Thyroid gland (tissue), 4 donors: Measurements from ENCODE around the gene ANKRD61. TPM values are rescaled to one million over a fixed set of nuclear protein-coding genes. Genes with fewer than 3 reads are reported as not detected.
"Not testable (repeated sequence)": the region's sequence is repeated elsewhere in the genome, so short reads cannot be mapped to it uniquely, and the experiment has no call there.

Experiments
- DNase-seq, 2 donors: peaks; one replicate each; pipeline ENCODE4 v3.0.0-alpha.2; 2019
- H3K27ac ChIP-seq, 3 donors: fragments of 200-600 bp; sonication (generic); 1 replicate in 2 of 3; 2 replicates in 1 of 3; pipeline ENCODE4 v1.5.1; 2016 to 2019; ENCODE audit warnings: mild to moderate bottlenecking in 1 of 3, moderate library complexity in 1 of 3
- H3K27me3 ChIP-seq: fragments of 200-600 bp; sonication (generic); one replicate; pipeline ENCODE4 v1.5.1; 2019
- H3K36me3 ChIP-seq, 2 donors: fragments of 200-600 bp; sonication (generic); one replicate each; pipeline ENCODE4 v1.5.1; 2016 to 2019
- H3K4me1 ChIP-seq, 2 donors: fragments of 200-600 bp; sonication (generic); one replicate each; pipeline ENCODE4 v1.5.1; 2017 to 2019
- H3K4me3 ChIP-seq, 3 donors: fragments of 200-600 bp; sonication (generic); replicated peaks in 1 of 3; 1 replicate in 2 of 3; 2 replicates in 1 of 3; pipeline ENCODE4 v1.5.1; 2016; ENCODE audit warnings: mild to moderate bottlenecking in 1 of 3
- H3K9me3 ChIP-seq: fragments of 200-600 bp; sonication (generic); one replicate; pipeline ENCODE4 v1.5.1; 2017
- CTCF ChIP-seq, 6 experiments: fragments of 200-600 bp in 3 of 6; fragments of 450-650 bp in 3 of 6; sonication (generic) in 3 of 6; IDR thresholded peaks; one replicate each; pipeline ENCODE4 v1.5.1; 2016 to 2019; ENCODE audit warnings: antibody characterized with exemption in 6 of 6, mild to moderate bottlenecking in 2 of 6, inconsistent platforms in 1 of 6, moderate library complexity in 1 of 6
- POLR2A ChIP-seq, 2 donors: fragments of 450-650 bp; IDR thresholded peaks; one replicate each; pipeline ENCODE4 v1.6.1; 2017; ENCODE audit warnings: antibody characterized with exemption in 2 of 2, mild to moderate bottlenecking in 2 of 2, moderate library complexity in 1 of 2
- WGBS, 2 donors: methylation state at CpG; one replicate each; pipeline ENCODE4 v1.1.5; 2017; 5-methylcytosine and 5-hydroxymethylcytosine counted together
- intact Hi-C: fragments of 100-400 bp; cut with DNase I; formaldehyde crosslinking; loops from one replicate; pipeline ENCODE4 v1.15.1; 2023
- small RNA-seq: library from RNA; depleted of rRNA; stranded (forward); fragments of <200 nt; gene quantifications from one replicate; pipeline ENCODE3, GENCODE V24; 2016
- total RNA-seq, 4 donors: library from RNA; depleted of rRNA; stranded (reverse); fragments of >200 nt; gene quantifications; one replicate each; pipeline ENCODE4 v1.2.3, GENCODE V29; 2016

ANKRD61 gene
- total RNA-seq, 4 donors from 2014 or later, result not detected

- Histone ChIP-seq H3K4me1 (no peaks in the 10 kb centered on the region), H3K36me3 (no peaks in the 10 kb centered on the region), H3K4me3 (no peak overlapping the region), H3K27ac (no peak overlapping the region), H3K9me3 (no peaks in the 10 kb centered on the region), H3K27me3 (no peaks in the 10 kb centered on the region)
- no peak for TF ChIP-seq CTCF (IDR thresholded peaks at IDR 0.05)
- no peak for TF ChIP-seq POLR2A (IDR thresholded peaks at IDR 0.05)
- intact Hi-C loops, result no loop called here
- WGBS, 2 donors, result 69 to 71% methylated on average over 3 of the region's 3 CpGs
- DNase-seq, result no peak
Measured at GRCh38 chr7:6078548-6078947, 47.4 kb downstream of the ANKRD61 start.

GRCh38 chr7:6083047-6083446, 51.9 kb downstream of the ANKRD61 start:
- H3K9me3 ChIP-seq, H3K27ac ChIP-seq, H3K4me3 ChIP-seq, intact Hi-C loops, H3K27me3 ChIP-seq, H3K36me3 ChIP-seq, H3K4me1 ChIP-seq, DNase-seq: not testable (repeated sequence)
- WGBS, 2 donors, result 96 to 97% methylated on average over 6 of the region's 6 CpGs

Small RNA genes within 50 kb of the gene (small RNA-seq; reads per million reads assigned to genes)
- gene RF00019 (not detected), gene RNU6-218P (not detected), gene SNORA80D (2.0 reads per million, percentile 56 among the genes with 10 or more reads in this experiment)

Other genes with a start within 250 kb of the ANKRD61 start
- gene RNF216, start 249.7 kb upstream of the ANKRD61 start, total RNA-seq, result 10 to 100 TPM; 35.3 to 60.4 (median 43.8) TPM
- gene OCM, start 150.6 kb upstream of the ANKRD61 start, total RNA-seq, result not detected
- 10 to 100 TPM; 41.0 to 80.0 (median 59.6) TPM for gene CCZ1, start 132.6 kb upstream of the ANKRD61 start, total RNA-seq
- 1 to 10 TPM in 1 of 4 donors, under 1 TPM in 1, not detected in 2; 0.81 to 1.3 TPM for gene RSPH10B, start 60.7 kb upstream of the ANKRD61 start, total RNA-seq
- 10 to 100 TPM; 15.9 to 28.1 (median 18.9) TPM for gene PMS2, start 22.3 kb upstream of the ANKRD61 start, total RNA-seq
- gene AIMP2, start 22.1 kb upstream of the ANKRD61 start, total RNA-seq, result 10 to 100 TPM; 39.9 to 72.3 (median 53.4) TPM
- gene EIF2AK1, start 27.8 kb downstream of the ANKRD61 start, total RNA-seq, result 100 to 1,000 TPM in 3 of 4 donors, 10 to 100 TPM in 1; 55.9 to 307 (median 199) TPM
- 10 to 100 TPM in 3 of 4 donors, 1 to 10 TPM in 1; 9.9 to 14.7 (median 10.6) TPM for gene USP42, start 73.6 kb downstream of the ANKRD61 start, total RNA-seq
- gene CYTH3, start 241.2 kb downstream of the ANKRD61 start, total RNA-seq, result 10 to 100 TPM; 41.0 to 75.5 (median 56.7) TPM